Gastroesophageal sphincter (tissue), 3 donors: ENCODE data around the gene MAST3.

Source experiments
- EP300 ChIP-seq: sonication (generic); formaldehyde crosslinking; IDR thresholded peaks from one replicate; pipeline ENCODE4 v1.6.1; 2017; ENCODE audit warnings: antibody characterized with exemption, mild to moderate bottlenecking
- POLR2A ChIP-seq, 2 donors: fragments of 450-650 bp; IDR thresholded peaks; one replicate each; pipeline ENCODE4 v1.6.1; 2017; ENCODE audit warnings: antibody characterized with exemption in 2 of 2, mild to moderate bottlenecking in 2 of 2, moderate library complexity in 1 of 2
- TF ChIP-seq, protein P1 (sequence below), 4 experiments: fragments of 200-600 bp in 2 of 4; fragments of 450-650 bp in 2 of 4; sonication (generic) in 1 of 4; IDR thresholded peaks; one replicate each; pipeline ENCODE4 v1.5.1; 2017 to 2019; ENCODE audit warnings: antibody characterized with exemption in 4 of 4, mild to moderate bottlenecking in 2 of 4, moderate library complexity in 2 of 4

DNA sequence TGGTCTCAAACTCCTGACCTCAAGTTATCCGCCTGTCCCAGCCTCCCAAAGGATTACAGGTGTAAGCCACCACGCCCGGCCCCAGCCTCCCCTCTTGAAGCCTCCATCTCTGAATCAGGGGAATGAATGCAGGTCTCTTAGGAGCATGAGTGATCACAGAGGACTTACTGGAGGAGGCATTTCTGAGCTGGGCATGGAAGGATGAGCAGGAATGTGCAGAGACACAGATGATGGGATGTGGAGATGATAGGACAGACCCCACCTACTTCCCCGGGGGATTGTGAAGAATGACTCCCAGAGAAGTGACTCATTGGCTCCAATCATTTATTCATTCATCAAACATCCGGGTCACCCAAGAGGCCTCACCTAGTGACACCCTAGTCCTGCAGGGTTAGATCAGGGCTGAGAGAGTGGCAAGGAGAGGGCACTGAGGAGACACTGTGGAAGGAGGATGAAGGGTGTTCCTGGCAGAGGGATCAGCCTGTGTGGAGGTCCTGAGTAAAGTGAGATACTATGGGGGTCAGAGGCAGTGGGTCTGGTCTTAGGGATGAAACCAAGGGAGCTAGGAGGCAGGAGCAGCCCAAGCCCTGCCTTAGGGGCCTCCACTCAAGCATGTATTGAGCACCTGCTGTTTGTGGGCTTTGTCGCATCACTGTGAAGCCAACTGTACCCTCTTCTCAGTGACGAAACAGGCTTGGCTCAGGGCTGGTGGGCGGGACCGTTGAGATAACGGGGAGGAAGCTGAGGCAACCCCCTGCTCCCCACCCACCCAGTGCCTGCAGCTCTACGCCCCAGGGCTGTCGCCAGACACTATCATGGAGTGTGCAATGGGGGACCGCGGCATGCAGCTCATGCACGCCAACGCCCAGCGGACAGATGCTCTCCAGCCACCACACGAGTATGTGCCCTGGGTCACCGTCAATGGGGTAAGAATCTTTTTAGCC lies 79.1 kb downstream of the MAST3 start:
- TF ChIP-seq, protein P1, sequence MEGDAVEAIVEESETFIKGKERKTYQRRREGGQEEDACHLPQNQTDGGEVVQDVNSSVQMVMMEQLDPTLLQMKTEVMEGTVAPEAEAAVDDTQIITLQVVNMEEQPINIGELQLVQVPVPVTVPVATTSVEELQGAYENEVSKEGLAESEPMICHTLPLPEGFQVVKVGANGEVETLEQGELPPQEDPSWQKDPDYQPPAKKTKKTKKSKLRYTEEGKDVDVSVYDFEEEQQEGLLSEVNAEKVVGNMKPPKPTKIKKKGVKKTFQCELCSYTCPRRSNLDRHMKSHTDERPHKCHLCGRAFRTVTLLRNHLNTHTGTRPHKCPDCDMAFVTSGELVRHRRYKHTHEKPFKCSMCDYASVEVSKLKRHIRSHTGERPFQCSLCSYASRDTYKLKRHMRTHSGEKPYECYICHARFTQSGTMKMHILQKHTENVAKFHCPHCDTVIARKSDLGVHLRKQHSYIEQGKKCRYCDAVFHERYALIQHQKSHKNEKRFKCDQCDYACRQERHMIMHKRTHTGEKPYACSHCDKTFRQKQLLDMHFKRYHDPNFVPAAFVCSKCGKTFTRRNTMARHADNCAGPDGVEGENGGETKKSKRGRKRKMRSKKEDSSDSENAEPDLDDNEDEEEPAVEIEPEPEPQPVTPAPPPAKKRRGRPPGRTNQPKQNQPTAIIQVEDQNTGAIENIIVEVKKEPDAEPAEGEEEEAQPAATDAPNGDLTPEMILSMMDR (IDR thresholded peaks at IDR 0.05) = no peak
- no peak for TF ChIP-seq POLR2A (IDR thresholded peaks at IDR 0.05)
- TF ChIP-seq EP300 = no peak
